ENCODE data around the gene AOPEP.

Gene AOPEP

GRCh38 chr9:94726495-94727191 lies at the start of gene AOPEP:
TSS of gene AOPEP (plus strand) at chr9:94726699. CDS start at chr9:94759784, 33,085 bp downstream.
- FAIRE-seq (peak; percentile 77), DNase-seq (ENCODE audit: low spot score) (peak; percentile 93)

GRCh38 chr9:94677929-94678328 lies 48.6 kb upstream of the AOPEP start:
- DNase-seq (ENCODE audit: low spot score), result no peak
- no peak for FAIRE-seq

- no peak for FAIRE-seq
- DNase-seq (ENCODE audit: low spot score), result no peak
Observed at GRCh38 chr9:94679587-94679986, 46.9 kb upstream of the AOPEP start.

GRCh38 chr9:94680020-94680419 lies 46.5 kb upstream of the AOPEP start:
- no peak for DNase-seq (ENCODE audit: low spot score)
- no peak for FAIRE-seq

- no peak for DNase-seq (ENCODE audit: low spot score)
- no peak for FAIRE-seq
Observed at GRCh38 chr9:94680621-94681020, 45.9 kb upstream of the AOPEP start.

GRCh38 chr9:94681508-94681907 lies 45.0 kb upstream of the AOPEP start:
- peak; percentile 72 for DNase-seq (ENCODE audit: low spot score)
- peak; percentile 80 for FAIRE-seq

GRCh38 chr9:94685359-94685758 lies 41.1 kb upstream of the AOPEP start:
- no peak for DNase-seq (ENCODE audit: low spot score)
- no peak for FAIRE-seq

GRCh38 chr9:94687451-94687850 lies 39.0 kb upstream of the AOPEP start:
- DNase-seq (ENCODE audit: low spot score) (no peak), FAIRE-seq (no peak)

- DNase-seq (ENCODE audit: low spot score), result no peak
- FAIRE-seq, result no peak
Observed at GRCh38 chr9:94690344-94690743, 36.2 kb upstream of the AOPEP start.

- DNase-seq (ENCODE audit: low spot score) (peak; percentile 93), FAIRE-seq (peak; percentile 97)
Observed at GRCh38 chr9:94692601-94693000, 33.9 kb upstream of the AOPEP start.

GRCh38 chr9:94693485-94694204 lies 32.9 kb upstream of the AOPEP start:
- DNase-seq (ENCODE audit: low spot score) (no peak), FAIRE-seq (no peak)

GRCh38 chr9:94696545-94696944 lies 30.0 kb upstream of the AOPEP start:
- FAIRE-seq (no peak), DNase-seq (ENCODE audit: low spot score) (no peak)

- peak; percentile 81 for FAIRE-seq
- peak; percentile 92 for DNase-seq (ENCODE audit: low spot score)
Observed at GRCh38 chr9:94697972-94698581, 28.4 kb upstream of the AOPEP start.

GRCh38 chr9:94699715-94700373 lies 26.7 kb upstream of the AOPEP start:
- FAIRE-seq (peak; percentile 53), DNase-seq (ENCODE audit: low spot score) (peak; percentile 31)

- FAIRE-seq (no peak), DNase-seq (ENCODE audit: low spot score) (no peak)
Observed at GRCh38 chr9:94700445-94700844, 26.1 kb upstream of the AOPEP start.

- DNase-seq (ENCODE audit: low spot score) (no peak), FAIRE-seq (no peak)
Observed at GRCh38 chr9:94703488-94704140, 22.9 kb upstream of the AOPEP start.

GRCh38 chr9:94705162-94705702 lies 21.3 kb upstream of the AOPEP start:
- DNase-seq (ENCODE audit: low spot score) (no peak), FAIRE-seq (no peak)

GRCh38 chr9:94706922-94707321 lies 19.6 kb upstream of the AOPEP start:
- FAIRE-seq (no peak), DNase-seq (ENCODE audit: low spot score) (no peak)

GRCh38 chr9:94713436-94714215 lies 12.9 kb upstream of the AOPEP start:
- DNase-seq (ENCODE audit: low spot score), result no peak
- no peak for FAIRE-seq

- no peak for DNase-seq (ENCODE audit: low spot score)
- no peak for FAIRE-seq
Observed at GRCh38 chr9:94714494-94714893, 12.0 kb upstream of the AOPEP start.
